H1 (cell line): Measurements from ENCODE around the gene GGCX. TPM values are rescaled to one million over a fixed set of nuclear protein-coding genes. Genes with fewer than 3 reads are reported as not detected.

Experiments
- CTCF ChIA-PET: fragments of 300-600 bp; sonication (Branson Sonifier 250); formaldehyde crosslinking; loops from one replicate; lab custom pipeline; 2021; ENCODE audit not compliant: partially characterized antibody; lab: Charles Lee
- POLR2A ChIA-PET: fragments of 300-600 bp; sonication (Branson Sonifier 250); formaldehyde crosslinking; loops from one replicate; lab custom pipeline; 2021; ENCODE audit warnings: inconsistent platforms; ENCODE audit not compliant: partially characterized antibody; lab: Charles Lee
- DNase-seq, 2 experiments: peaks; one replicate each; pipeline versions ENCODE4 v3.0.0 to v3.0.0-alpha.2; 2010 to 2022; ENCODE audit warnings: low spot score in 2 of 2, low read depth in 1 of 2, mixed read lengths in 1 of 2
- FAIRE-seq: peaks from 2 replicates; lab custom pipeline; 2011; peaks lifted over from hg19 to GRCh38; lab: Jason Lieb, UNC
- H2AFZ ChIP-seq: 2 replicates; pipeline ENCODE4 v1.8.1; 2012; ENCODE audit warnings: low read length, inconsistent platforms
- H2AK5ac ChIP-seq: 2 replicates; pipeline ENCODE4 v1.6.1; 2013; ENCODE audit warnings: low read depth, low read length
- H2BK120ac ChIP-seq: replicated peaks from 2 replicates; pipeline ENCODE3; 2013; ENCODE audit warnings: low read depth, low read length, inconsistent platforms
- H2BK12ac ChIP-seq: 2 replicates; pipeline ENCODE4 v1.6.1; 2013; ENCODE audit warnings: low read depth, low read length
- H2BK15ac ChIP-seq: 2 replicates; pipeline ENCODE4 v1.6.1; 2013; ENCODE audit warnings: low read length
- H2BK20ac ChIP-seq: 2 replicates; pipeline ENCODE4 v1.6.1; 2013; ENCODE audit warnings: low read length
- H2BK5ac ChIP-seq: 2 replicates; pipeline ENCODE4 v1.6.1; 2013; ENCODE audit warnings: low read depth, low read length
- H3K14ac ChIP-seq: 2 replicates; pipeline ENCODE4 v1.6.1; 2013; ENCODE audit warnings: inconsistent platforms; ENCODE audit not compliant: insufficient read length
- H3K18ac ChIP-seq: 2 replicates; pipeline ENCODE4 v1.6.1; 2013; ENCODE audit warnings: low read length; ENCODE audit errors: extremely low read depth
- H3K23ac ChIP-seq: 2 replicates; pipeline ENCODE4 v1.6.1; 2013; ENCODE audit warnings: inconsistent platforms; ENCODE audit not compliant: insufficient read length
- H3K23me2 ChIP-seq: 2 replicates; pipeline ENCODE4 v1.6.1; 2013; ENCODE audit warnings: low read depth, low read length
- H3K27ac ChIP-seq: 2 replicates; pipeline ENCODE4 v1.6.1; 2011; ENCODE audit warnings: low read depth, low read length, inconsistent platforms
- H3K27me3 ChIP-seq, 4 experiments: replicated peaks in 1 of 4; 1 replicate in 1 of 4; 2 replicates in 3 of 4; pipeline versions ENCODE4 v1.6.1 to v1.8.1; 2011 to 2013; ENCODE audit warnings: low read length in 3 of 4, mild to moderate bottlenecking in 3 of 4, inconsistent platforms in 2 of 4, mixed read lengths in 2 of 4, moderate library complexity in 1 of 4; ENCODE audit not compliant: control insufficient read depth in 3 of 4, insufficient read depth in 3 of 4; ENCODE audit errors: extremely low read depth in 1 of 4
- H3K36me3 ChIP-seq, 4 experiments: 2 replicates each; pipeline versions ENCODE4 v1.6.1 to v1.8.1; 2011 to 2013; ENCODE audit warnings: mild to moderate bottlenecking in 4 of 4, low read length in 3 of 4, moderate library complexity in 2 of 4, control low read depth in 1 of 4, inconsistent platforms in 1 of 4; ENCODE audit not compliant: insufficient read depth in 4 of 4, control insufficient read depth in 2 of 4
- H3K4ac ChIP-seq: replicated peaks from 2 replicates; pipeline ENCODE3; 2013; ENCODE audit warnings: low read length, low read depth, mixed read lengths, inconsistent platforms; ENCODE audit not compliant: insufficient read length
- H3K4me1 ChIP-seq, 4 experiments: replicated peaks in 1 of 4; 1 replicate in 1 of 4; 2 replicates in 3 of 4; pipeline versions ENCODE4 v1.6.1 to v1.8.1; 2011 to 2013; ENCODE audit warnings: low read length in 3 of 4, inconsistent platforms in 2 of 4, mixed read lengths in 1 of 4; ENCODE audit not compliant: insufficient read depth in 4 of 4, control insufficient read depth in 3 of 4
- H3K4me2 ChIP-seq, 2 experiments: 2 replicates each; pipeline versions ENCODE4 v1.6.1 to v1.8.1; 2011 to 2013; ENCODE audit warnings: low read depth in 2 of 2, low read length in 2 of 2, control low read depth in 1 of 2, inconsistent platforms in 1 of 2, mild to moderate bottlenecking in 1 of 2; ENCODE audit not compliant: insufficient read depth in 1 of 2
- H3K4me3 ChIP-seq, 4 experiments: fragments of 200-600, 300-600 bp in 1 of 4; sonication (generic), shearing (Covaris generic), sonication (Bioruptor Twin) in 1 of 4; 2 replicates each; pipeline versions ENCODE4 v1.5.1 to v1.8.1; 2011 to 2016; ENCODE audit warnings: low read length in 4 of 4, low read depth in 3 of 4, control low read depth in 2 of 4, inconsistent platforms in 2 of 4, mild to moderate bottlenecking in 2 of 4, mixed read lengths in 1 of 4, moderate library complexity in 1 of 4; ENCODE audit not compliant: insufficient read depth in 2 of 4; ENCODE audit errors: extremely low read depth in 1 of 4
- H3K56ac ChIP-seq: replicated peaks from 2 replicates; pipeline ENCODE3; 2013; ENCODE audit warnings: low read depth, mild to moderate bottlenecking, mixed read lengths, low read length, inconsistent platforms; ENCODE audit not compliant: insufficient read length
- H3K79me1 ChIP-seq: 2 replicates; pipeline ENCODE4 v1.6.1; 2013; ENCODE audit warnings: low read depth, low read length, control low read depth
- H3K79me2 ChIP-seq, 2 experiments: 2 replicates each; pipeline versions ENCODE4 v1.6.1 to v1.8.1; 2012 to 2013; ENCODE audit warnings: low read length in 2 of 2, mild to moderate bottlenecking in 2 of 2, inconsistent platforms in 1 of 2; ENCODE audit not compliant: insufficient read depth in 2 of 2, control insufficient read depth in 1 of 2
- H3K9ac ChIP-seq, 4 experiments: replicated peaks in 1 of 4; 1 replicate in 1 of 4; 2 replicates in 3 of 4; pipeline versions ENCODE4 v1.6.1 to v1.8.1; 2011 to 2013; ENCODE audit warnings: low read depth in 3 of 4, low read length in 3 of 4, control low read depth in 2 of 4, mild to moderate bottlenecking in 2 of 4, moderate library complexity in 2 of 4, inconsistent platforms in 1 of 4; ENCODE audit errors: extremely low read depth in 1 of 4
- H3K9me3 ChIP-seq, 2 experiments: 2 replicates each; pipeline versions ENCODE4 v1.6.1 to v1.8.1; 2012 to 2013; ENCODE audit warnings: mild to moderate bottlenecking in 2 of 2, moderate library complexity in 2 of 2, control low read depth in 1 of 2, inconsistent platforms in 1 of 2, low read depth in 1 of 2, low read length in 1 of 2, mixed read lengths in 1 of 2; ENCODE audit not compliant: insufficient read depth in 2 of 2
- H4K20me1 ChIP-seq, 2 experiments: replicated peaks in 1 of 2; 2 replicates each; pipeline versions ENCODE3 to v1.8.1; 2011 to 2013; ENCODE audit warnings: inconsistent platforms in 2 of 2, low read length in 2 of 2, mild to moderate bottlenecking in 1 of 2; ENCODE audit not compliant: insufficient read depth in 2 of 2, control insufficient read depth in 1 of 2
- H4K5ac ChIP-seq: 2 replicates; pipeline ENCODE4 v1.6.1; 2013; ENCODE audit warnings: low read length, low read depth, mixed read lengths, inconsistent platforms; ENCODE audit not compliant: insufficient read length
- H4K8ac ChIP-seq: 2 replicates; pipeline ENCODE4 v1.8.0; 2013; ENCODE audit warnings: mild to moderate bottlenecking, moderate library complexity, low read length, inconsistent platforms; ENCODE audit not compliant: insufficient read depth; ENCODE audit errors: extremely low read depth
- H4K91ac ChIP-seq: replicated peaks from 2 replicates; pipeline ENCODE3; 2013; ENCODE audit warnings: low read length, mixed read lengths, inconsistent platforms; ENCODE audit not compliant: insufficient read length
- SAP30 ChIP-seq: fragments of 300-600 bp; sonication (generic); IDR thresholded peaks from 2 replicates; pipeline ENCODE4 v1.7.1; 2012; ENCODE audit warnings: low read length, moderate library complexity, mild to moderate bottlenecking, inconsistent platforms; ENCODE audit not compliant: insufficient read depth, insufficient replicate concordance
- WGBS, 2 experiments: shearing (Covaris generic) in 1 of 2; methylation state at CpG; one replicate each; pipeline versions ENCODE4 v1.1.6 to v1.1.7; 2013 to 2015; ENCODE audit warnings: low lambda C conversion rate in 2 of 2, mixed read lengths in 2 of 2, inconsistent platforms in 1 of 2, low coverage in 1 of 2, missing lambda C conversion rate in 1 of 2; ENCODE audit not compliant: insufficient replicate concordance in 2 of 2, insufficient coverage in 1 of 2, insufficient read length in 1 of 2; ENCODE audit errors: extremely low coverage in 1 of 2, missing lambda C conversion rate in 1 of 2; 5-methylcytosine and 5-hydroxymethylcytosine counted together
- polyA plus RNA-seq, 7 experiments: library from polyadenylated mRNA; depleted of rRNA in 3 of 7; stranded (reverse) in 5 of 7; unstranded in 2 of 7; fragments of >200 nt in 5 of 7; fragments of 200-250 nt in 2 of 7; gene quantifications; 1 replicate in 5 of 7; 2 replicates in 1 of 7; 4 replicates in 1 of 7; pipeline versions ENCODE4 v1.2.1 to v1.2.3, GENCODE V29; 2011 to 2013; ENCODE audit warnings: missing spikeins in 2 of 7, mixed read lengths in 2 of 7
- total RNA-seq: library from RNA; stranded (reverse); fragmentation: NEBNext Ultra II Directional; extraction: Animal tissue kit (Norgen Biotek cat#: 25700); gene quantifications from 2 replicates; pipeline ENCODE4 v1.2.1, GENCODE V29; 2021

Gene GGCX
- total and polyA plus RNA-seq, 2 of the 8 experiments (the other 6 are each of a cell fraction or from before 2014, with no cell fraction given), result 29.4 to 33.8 TPM

- no peaks in the 10 kb centered on the region for H4K20me1 ChIP-seq
- no peaks in the 10 kb centered on the region for H3K9me3 ChIP-seq
- H2BK12ac ChIP-seq, result no peak overlapping the region; the same call in 1 of the 2 replicates
- CTCF ChIA-PET, result interaction anchor here (1.0 to 5.0 kb wide), 6 partner anchors 14 to 153 kb away, joined by 3 to 22 read pairs (median 3); partner anchors contain the start of gene MAT2A
- no peak overlapping the region for H3K4me3 ChIP-seq
- H3K4ac ChIP-seq, result no peak overlapping the region
- H3K36me3 ChIP-seq, result no peaks in the 10 kb centered on the region
- no peak overlapping the region for H3K14ac ChIP-seq
- H2BK15ac ChIP-seq, result no peak overlapping the region
- no peak overlapping the region for H3K56ac ChIP-seq
- no peak overlapping the region for H4K5ac ChIP-seq
- 82% methylated on average over 8 of the region's 8 CpGs; no CpG with 5 or more reads in 1 of the 2 experiments for WGBS, 2 experiments
- H3K79me2 ChIP-seq, result no peaks in the 10 kb centered on the region
- H2AFZ ChIP-seq, result peak overlapping the region; percentile 86
- H3K9ac ChIP-seq, result no peak overlapping the region; a peak in 1 of 7 replicates
- no peak overlapping the region for H3K18ac ChIP-seq
- no peak for TF ChIP-seq SAP30
- no peak overlapping the region for H2BK20ac ChIP-seq
- no peak overlapping the region for H2AK5ac ChIP-seq
- H4K91ac ChIP-seq, result no peak overlapping the region
- no peak overlapping the region for H4K8ac ChIP-seq
- no peak overlapping the region for H3K27ac ChIP-seq
- no peaks in the 10 kb centered on the region; a peak in 1 of 7 replicates for H3K27me3 ChIP-seq
- DNase-seq, result no peak
- H3K4me2 ChIP-seq, result no peak overlapping the region
- H3K23ac ChIP-seq, result no peak overlapping the region
- H3K23me2 ChIP-seq, result no peaks in the 10 kb centered on the region
- POLR2A ChIA-PET, result interaction anchor here (0.6 to 19.1 kb wide), 7 partner anchors 10 to 196 kb away, joined by 3 to 347 read pairs (median 3); partner anchors contain the start of genes MAT2A and TGOLN2
- no peak for FAIRE-seq
- H3K79me1 ChIP-seq, result no peaks in the 10 kb centered on the region
- no peak overlapping the region for H2BK120ac ChIP-seq
- H3K4me1 ChIP-seq, result peaks cover 5 to 12% (median 6%) of the 10 kb centered on the region in 4 experiments; a peak in 5 of 7 replicates
- H2BK5ac ChIP-seq, result no peak overlapping the region
Observed at GRCh38 chr2:85524336-85524908, 36.9 kb downstream of the GGCX start.
